HepG2 (cell line): ENCODE results near the gene CPT1C. TPM values are rescaled to one million over a fixed set of nuclear protein-coding genes. Genes with fewer than 3 reads are reported as not detected.

Source experiments
- ARID4A ChIP-seq: sonication (generic); formaldehyde crosslinking; IDR thresholded peaks from 2 replicates; pipeline ENCODE4 v1.5.0; 2020; ENCODE audit warnings: mild to moderate bottlenecking, missing genetic modification reagents, borderline replicate concordance
- DNMT3B ChIP-seq: conservative IDR thresholded peaks from 2 replicates; pipeline ENCODE4 v1.6.1; 2016; ENCODE audit warnings: missing biosample characterization, control low read depth
- MIER2 ChIP-seq: IDR thresholded peaks from 2 replicates; pipeline ENCODE4 v1.6.1; 2016; ENCODE audit warnings: missing biosample characterization, missing genetic modification reagents
- NFYC ChIP-seq: IDR thresholded peaks from 2 replicates; pipeline ENCODE4 v1.6.1; 2016; ENCODE audit warnings: missing genetic modification reagents, missing compliant biosample characterization
- YY1 ChIP-seq: IDR thresholded peaks from 2 replicates; pipeline ENCODE4 v1.6.1; 2011; ENCODE audit warnings: low read length, low read depth, moderate library complexity, mild to moderate bottlenecking; ENCODE audit not compliant: insufficient read depth, insufficient replicate concordance
- ZNF318 ChIP-seq: sonication (generic); formaldehyde crosslinking; IDR thresholded peaks from 2 replicates; pipeline ENCODE4 v1.4.0; 2020; ENCODE audit warnings: mild to moderate bottlenecking, missing genetic modification reagents
- ZNF709 ChIP-seq: sonication (generic); formaldehyde crosslinking; IDR thresholded peaks from 2 replicates; pipeline ENCODE4 v1.5.0; 2020; ENCODE audit warnings: mild to moderate bottlenecking, missing genetic modification reagents
- ZNF772 ChIP-seq: sonication (generic); formaldehyde crosslinking; IDR thresholded peaks from 2 replicates; pipeline ENCODE4 v1.5.0; 2020; ENCODE audit warnings: mild to moderate bottlenecking, missing genetic modification reagents
- ZNF782 ChIP-seq: sonication (generic); formaldehyde crosslinking; IDR thresholded peaks from 2 replicates; pipeline ENCODE4 v1.4.0; 2020; ENCODE audit warnings: missing genetic modification reagents, mild to moderate bottlenecking, borderline replicate concordance
- ZZZ3 ChIP-seq: sonication (generic); formaldehyde crosslinking; IDR thresholded peaks from 2 replicates; pipeline ENCODE4 v1.4.0; 2020; ENCODE audit warnings: missing genetic modification reagents, mild to moderate bottlenecking, borderline replicate concordance
- polyA plus RNA-seq, 8 experiments: library from polyadenylated mRNA; depleted of rRNA in 3 of 8; stranded (reverse) in 7 of 8; unstranded in 1 of 8; fragments of >200 nt; fragmentation: Illumina TruSeq in 4 of 8; extraction: Trizol in 4 of 8; gene quantifications; 2 replicates each; pipeline versions ENCODE4 v1.2.1 to v1.2.3, GENCODE V29; 2011 to 2016; ENCODE audit warnings: low read depth in 4 of 8, missing spikeins in 1 of 8, mixed read lengths in 1 of 8; ENCODE audit not compliant: insufficient read depth in 1 of 8
- total RNA-seq, 5 experiments: library from RNA; depleted of rRNA; stranded (reverse); fragments of >200 nt; fragmentation: Illumina TruSeq; extraction: Trizol; gene quantifications; 2 replicates each; pipeline ENCODE4 v1.2.3, GENCODE V29; 2016; ENCODE audit warnings: low read depth in 1 of 5
- TF ChIP-seq, protein P1 (sequence below): sonication (generic); formaldehyde crosslinking; IDR thresholded peaks from 2 replicates; pipeline ENCODE4 v1.8.0; 2022; ENCODE audit warnings: mild to moderate bottlenecking, missing genetic modification reagents, moderate library complexity
- TF ChIP-seq, protein P2 (sequence below): sonication (generic); formaldehyde crosslinking; IDR thresholded peaks from 2 replicates; pipeline ENCODE4 v1.4.0; 2020; ENCODE audit warnings: missing genetic modification reagents, borderline replicate concordance

CPT1C gene
- total and polyA plus RNA-seq, 2 of the 13 experiments (the other 11 are each of a cell fraction or from before 2014, with no cell fraction given) = 0.18 TPM; not detected in 1

DNA sequence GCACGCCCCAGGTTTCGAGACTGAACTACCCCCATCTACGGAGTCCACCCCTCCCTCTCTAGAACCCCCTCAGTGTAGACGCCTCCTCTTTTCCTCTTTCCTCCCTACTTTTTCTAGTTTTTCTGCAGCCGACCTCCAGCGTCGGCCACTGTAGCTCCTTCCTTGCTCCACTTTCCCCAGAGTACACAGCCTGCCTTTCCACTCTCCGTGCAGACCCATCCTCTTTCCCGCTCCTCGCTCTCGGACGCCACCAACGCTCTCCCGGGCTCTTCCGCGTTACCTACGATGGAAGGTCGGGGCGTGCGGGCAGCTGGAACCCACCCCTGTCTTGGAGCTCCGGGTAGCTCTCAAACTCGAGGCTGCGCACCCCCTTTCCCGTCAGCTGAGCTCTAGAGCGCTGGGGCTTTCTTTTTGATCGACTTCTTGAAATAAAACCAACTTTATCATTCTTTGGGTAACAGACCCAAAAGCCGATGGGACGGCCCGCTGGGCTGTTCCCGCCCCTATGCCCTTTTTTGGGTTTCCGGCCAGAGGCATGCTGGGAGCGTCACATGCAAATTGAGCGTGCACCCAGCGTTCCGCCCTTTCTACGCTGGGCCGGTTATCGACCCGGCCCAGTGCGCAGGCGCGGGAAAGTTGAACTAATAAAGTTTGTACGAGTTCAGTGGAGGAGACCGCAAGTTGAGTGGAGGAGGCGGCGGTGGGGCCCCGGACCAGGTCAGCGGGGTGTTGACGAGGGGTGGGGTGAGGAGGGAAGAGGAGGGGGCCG, 25.4 kb upstream of the CPT1C start, which contains the start of the genes BCL2L12 and IRF3 (continued):
- TF ChIP-seq ZNF318 (CRISPR knock-in tag) = no peak
- no peak for TF ChIP-seq ZZZ3
- TF ChIP-seq ZNF772 = no peak
- TF ChIP-seq MIER2 (CRISPR knock-in tag) = no peak
- peak; percentile 84 for TF ChIP-seq ARID4A (CRISPR knock-in tag)
- TF ChIP-seq ZNF782 (CRISPR knock-in tag) = no peak
- TF ChIP-seq, protein P1, sequence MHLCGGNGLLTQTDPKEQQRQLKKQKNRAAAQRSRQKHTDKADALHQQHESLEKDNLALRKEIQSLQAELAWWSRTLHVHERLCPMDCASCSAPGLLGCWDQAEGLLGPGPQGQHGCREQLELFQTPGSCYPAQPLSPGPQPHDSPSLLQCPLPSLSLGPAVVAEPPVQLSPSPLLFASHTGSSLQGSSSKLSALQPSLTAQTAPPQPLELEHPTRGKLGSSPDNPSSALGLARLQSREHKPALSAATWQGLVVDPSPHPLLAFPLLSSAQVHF (CRISPR knock-in tag) = no peak
- TF ChIP-seq, protein P2, sequence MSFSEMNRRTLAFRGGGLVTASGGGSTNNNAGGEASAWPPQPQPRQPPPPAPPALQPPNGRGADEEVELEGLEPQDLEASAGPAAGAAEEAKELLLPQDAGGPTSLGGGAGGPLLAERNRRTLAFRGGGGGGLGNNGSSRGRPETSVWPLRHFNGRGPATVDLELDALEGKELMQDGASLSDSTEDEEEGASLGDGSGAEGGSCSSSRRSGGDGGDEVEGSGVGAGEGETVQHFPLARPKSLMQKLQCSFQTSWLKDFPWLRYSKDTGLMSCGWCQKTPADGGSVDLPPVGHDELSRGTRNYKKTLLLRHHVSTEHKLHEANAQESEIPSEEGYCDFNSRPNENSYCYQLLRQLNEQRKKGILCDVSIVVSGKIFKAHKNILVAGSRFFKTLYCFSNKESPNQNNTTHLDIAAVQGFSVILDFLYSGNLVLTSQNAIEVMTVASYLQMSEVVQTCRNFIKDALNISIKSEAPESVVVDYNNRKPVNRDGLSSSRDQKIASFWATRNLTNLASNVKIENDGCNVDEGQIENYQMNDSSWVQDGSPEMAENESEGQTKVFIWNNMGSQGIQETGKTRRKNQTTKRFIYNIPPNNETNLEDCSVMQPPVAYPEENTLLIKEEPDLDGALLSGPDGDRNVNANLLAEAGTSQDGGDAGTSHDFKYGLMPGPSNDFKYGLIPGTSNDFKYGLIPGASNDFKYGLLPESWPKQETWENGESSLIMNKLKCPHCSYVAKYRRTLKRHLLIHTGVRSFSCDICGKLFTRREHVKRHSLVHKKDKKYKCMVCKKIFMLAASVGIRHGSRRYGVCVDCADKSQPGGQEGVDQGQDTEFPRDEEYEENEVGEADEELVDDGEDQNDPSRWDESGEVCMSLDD (CRISPR knock-in tag) = 0 out of 2 replicates have a peak, but pooled peaks have one; percentile 31
- no peak for TF ChIP-seq NFYC (CRISPR knock-in tag)
- TF ChIP-seq ZNF709 = no peak
- TF ChIP-seq DNMT3B (CRISPR knock-in tag) = 0 out of 2 replicates have a peak, but pooled peaks have one; percentile 28
- peak; percentile 11 for TF ChIP-seq YY1
